Activated CD4-positive, alpha-beta T cell treated with anti-CD3 and anti-CD28 coated beads, Interleukin-2, amount 10 ng/mL, durations not matched to agents 7 days and 5 days (primary cell): ENCODE results near the gene POM121L2. TPM values are rescaled to one million over a fixed set of nuclear protein-coding genes. Genes with fewer than 3 reads are reported as not detected.

Experiments used
- CTCF ChIA-PET: fragments of 350-600 bp; sonication (Branson Sonifier 250); formaldehyde crosslinking; loops from one replicate; lab custom pipeline; 2021; ENCODE audit warnings: antibody characterized with exemption; lab: Charles Lee
- POLR2A ChIA-PET: fragments of 350-600 bp; sonication (Branson Sonifier 250); formaldehyde crosslinking; loops from one replicate; lab custom pipeline; 2021; ENCODE audit warnings: antibody characterized with exemption; lab: Charles Lee
- DNase-seq: peaks from one replicate; pipeline ENCODE4 v3.0.0-alpha.2; 2020
- H3K27ac Mint-ChIP-seq: one replicate; pipeline ENCODE4 v1.8.0; 2021; ENCODE audit warnings: mild to moderate bottlenecking, moderate library complexity, mixed read lengths
- H3K27me3 Mint-ChIP-seq: one replicate; pipeline ENCODE4 v1.8.0; 2021; ENCODE audit warnings: mixed read lengths
- H3K36me3 Mint-ChIP-seq: one replicate; pipeline ENCODE4 v1.8.0; 2021; ENCODE audit warnings: low read depth, mixed read lengths
- H3K4me1 Mint-ChIP-seq: one replicate; pipeline ENCODE4 v1.8.0; 2021; ENCODE audit warnings: mixed read lengths
- H3K4me3 Mint-ChIP-seq: one replicate; pipeline ENCODE4 v1.8.0; 2021; ENCODE audit warnings: mild to moderate bottlenecking, moderate library complexity, mixed read lengths
- H3K9me3 Mint-ChIP-seq: one replicate; pipeline ENCODE4 v1.8.0; 2021; ENCODE audit warnings: mixed read lengths
- total RNA-seq, 2 experiments: library from RNA; stranded (reverse); gene quantifications; one replicate each; pipeline ENCODE4 v1.2.3, GENCODE V29; 2021

Gene POM121L2
- total RNA-seq, 2 experiments from 2014 or later: not detected

DNA sequence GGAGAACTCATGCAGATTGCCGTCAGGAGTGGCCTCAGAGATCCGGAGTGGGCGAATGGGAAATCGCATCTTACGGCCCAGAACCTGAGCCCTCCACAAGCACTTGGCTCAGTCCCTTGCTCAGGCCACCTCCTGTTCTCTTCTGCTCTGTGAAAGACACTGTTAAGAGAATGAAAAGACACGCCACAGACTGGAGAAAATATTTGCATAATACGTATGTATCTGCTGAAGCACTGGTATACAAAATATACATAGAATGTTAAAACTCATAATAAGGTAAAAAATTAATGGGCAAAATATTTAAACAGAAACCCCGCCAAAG, 838 bp upstream of the POM121L2 start:
- peaks cover 79% of the 10 kb centered on the region for H3K27me3 Mint-ChIP-seq
- CTCF ChIA-PET: interaction anchor here (0.5 to 1.3 kb wide), 10 partner anchors 61 to 440 kb away, joined by 3 to 4 read pairs (median 3); no protein-coding TSS in a partner anchor
- DNase-seq: no peak
- POLR2A ChIA-PET: no interaction called here
- no peaks in the 10 kb centered on the region for H3K9me3 Mint-ChIP-seq
- H3K4me3 Mint-ChIP-seq: peak overlapping the region; percentile 74
- no peaks in the 10 kb centered on the region for H3K36me3 Mint-ChIP-seq
- peaks cover 12% of the 10 kb centered on the region for H3K4me1 Mint-ChIP-seq
- H3K27ac Mint-ChIP-seq: no peak overlapping the region

DNA sequence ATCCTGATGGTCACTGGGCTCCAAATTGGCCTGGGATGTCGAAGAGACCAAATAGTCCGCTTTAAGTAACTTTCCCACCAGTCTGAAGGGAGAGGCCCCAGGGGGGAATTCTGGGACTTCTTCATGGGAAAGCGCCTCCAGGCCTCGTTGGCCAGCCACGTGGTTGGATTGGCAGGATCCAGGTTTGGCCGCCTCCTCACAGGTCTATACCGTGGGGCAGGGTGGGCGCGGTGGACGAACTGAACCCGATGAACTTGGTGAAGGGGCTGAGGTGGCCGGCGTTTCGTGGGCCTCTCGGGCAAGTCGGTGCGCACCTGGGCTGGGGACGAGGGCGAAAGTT, 297 bp downstream of the POM121L2 start:
- peak overlapping the region; percentile 74 for H3K4me3 Mint-ChIP-seq
- no peaks in the 10 kb centered on the region for H3K36me3 Mint-ChIP-seq
- peaks cover 79% of the 10 kb centered on the region for H3K27me3 Mint-ChIP-seq
- H3K9me3 Mint-ChIP-seq: no peaks in the 10 kb centered on the region
- CTCF ChIA-PET: interaction anchor here (1.2 to 1.5 kb wide), 3 partner anchors 16 to 195 kb away, joined by 3 read pairs; no protein-coding TSS in a partner anchor
- H3K4me1 Mint-ChIP-seq: peaks cover 12% of the 10 kb centered on the region
- H3K27ac Mint-ChIP-seq: no peak overlapping the region
- DNase-seq: no peak
- POLR2A ChIA-PET: no interaction called here

DNA sequence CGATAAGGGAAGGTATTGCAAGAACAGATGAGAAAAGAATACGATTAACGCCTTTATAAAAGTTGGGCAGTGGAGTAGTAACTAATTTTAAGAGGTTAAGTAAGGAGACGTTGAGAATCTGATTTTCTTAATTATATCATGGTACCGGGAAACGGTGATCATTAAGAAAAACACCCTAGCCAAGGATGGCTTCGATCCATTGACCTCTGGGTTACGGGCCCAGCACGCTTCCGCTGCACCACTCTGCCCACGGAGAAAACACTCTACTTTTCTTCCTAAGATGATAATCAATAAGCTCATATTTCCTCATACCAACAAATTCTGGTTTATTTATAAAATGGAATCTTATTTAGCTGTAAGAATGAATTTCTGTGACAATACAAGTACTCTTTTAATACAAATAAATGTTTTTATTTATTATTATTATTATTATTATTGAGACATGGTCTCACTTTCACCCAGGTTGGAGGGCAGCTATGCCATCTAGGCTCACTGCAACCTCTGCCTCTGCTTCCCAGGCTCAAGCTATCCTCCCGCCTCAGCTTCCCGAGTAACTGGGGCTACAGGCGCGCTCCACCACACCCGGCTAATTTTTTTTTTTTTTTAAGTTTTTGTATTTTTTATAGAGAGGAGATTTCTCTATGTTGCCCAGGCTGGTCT, 8.3 kb downstream of the POM121L2 start:
- no peak overlapping the region for H3K27ac Mint-ChIP-seq
- no peak overlapping the region for H3K4me3 Mint-ChIP-seq
- no peak for DNase-seq
- peaks cover 61% of the 10 kb centered on the region for H3K27me3 Mint-ChIP-seq
- H3K4me1 Mint-ChIP-seq: no peaks in the 10 kb centered on the region
- peaks cover 2% of the 10 kb centered on the region for H3K36me3 Mint-ChIP-seq
- peaks cover 10% of the 10 kb centered on the region for H3K9me3 Mint-ChIP-seq
- POLR2A ChIA-PET: no interaction called here
- CTCF ChIA-PET: interaction anchor here (0.6 to 1.0 kb wide), 5 partner anchors 18 to 1753 kb away, joined by 3 to 6 read pairs (median 4); no protein-coding TSS in a partner anchor

DNA sequence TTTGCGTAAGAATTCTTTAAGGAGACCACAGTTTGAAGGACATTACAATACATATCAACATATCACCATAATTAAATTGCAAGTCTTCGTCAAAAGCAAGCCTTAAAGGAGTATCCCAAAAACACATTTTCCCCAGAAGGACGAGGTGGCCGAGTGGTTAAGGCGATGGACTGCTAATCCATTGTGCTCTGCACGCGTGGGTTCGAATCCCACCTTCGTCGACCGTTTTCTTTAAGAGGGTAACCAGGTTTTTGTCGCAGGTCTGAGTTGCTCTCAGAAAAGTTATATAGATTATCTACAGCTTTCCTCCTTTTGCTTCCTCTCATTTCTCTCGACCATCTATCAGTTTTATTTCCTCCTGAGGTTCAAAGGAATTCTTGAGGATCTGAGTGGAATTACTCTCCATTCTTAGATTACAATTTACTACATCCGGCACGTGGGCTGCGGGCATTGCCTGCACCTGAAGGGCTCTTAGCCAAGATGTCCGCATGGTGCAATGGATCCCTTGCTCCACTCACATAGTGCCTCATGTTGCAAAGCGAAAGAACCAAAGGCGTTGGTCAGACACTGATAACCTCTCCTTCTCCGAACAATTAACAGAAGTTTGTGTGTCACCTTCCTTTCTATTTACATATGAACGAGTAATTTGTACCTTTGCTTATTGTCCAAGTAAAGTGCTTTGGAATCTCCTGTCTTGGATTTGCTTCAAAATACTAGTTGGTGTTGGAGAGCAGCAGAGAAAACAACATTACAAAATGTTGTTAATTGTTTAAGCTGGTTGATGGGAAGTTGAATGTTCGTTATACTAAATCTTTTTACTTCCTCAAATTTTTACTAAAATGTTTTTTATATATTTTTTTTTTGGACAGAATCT, 14.0 kb downstream of the POM121L2 start:
- H3K27me3 Mint-ChIP-seq: peaks cover 72% of the 10 kb centered on the region
- H3K27ac Mint-ChIP-seq: no peak overlapping the region
- CTCF ChIA-PET: interaction anchor here (0.7 kb wide), 2 partner anchors 20 to 378 kb away, joined by 3 to 4 read pairs; no protein-coding TSS in a partner anchor
- peaks cover 30% of the 10 kb centered on the region for H3K9me3 Mint-ChIP-seq
- peaks cover 9% of the 10 kb centered on the region for H3K36me3 Mint-ChIP-seq
- DNase-seq: no peak
- POLR2A ChIA-PET: no interaction called here
- no peak overlapping the region for H3K4me3 Mint-ChIP-seq
- peaks cover 8% of the 10 kb centered on the region for H3K4me1 Mint-ChIP-seq

DNA sequence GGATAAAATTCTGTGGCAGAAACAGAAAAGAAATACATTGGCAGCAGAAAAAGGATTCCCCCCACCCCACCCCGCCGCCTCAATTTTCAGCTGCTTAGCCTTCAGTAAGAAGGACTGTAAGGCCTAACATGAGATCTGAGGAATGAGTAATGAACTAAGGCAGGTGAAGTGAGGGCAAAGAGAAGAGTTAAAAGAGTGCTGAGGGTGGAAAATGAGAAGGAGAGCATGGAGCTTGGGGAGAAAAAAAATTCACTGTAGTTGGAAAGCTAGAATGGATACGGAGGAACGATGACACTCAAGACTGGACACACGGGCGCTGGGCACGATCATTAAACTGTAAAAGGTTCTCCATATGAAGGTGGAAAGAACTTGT, 14.6 kb downstream of the POM121L2 start:
- Mint-ChIP-seq H3K36me3 (peaks cover 7% of the 10 kb centered on the region), H3K4me3 (no peak overlapping the region)
- CTCF ChIA-PET: interaction anchor here (0.7 kb wide), 1 partner anchor 379 kb away, joined by 4 read pairs; no protein-coding TSS in a partner anchor

DNA sequence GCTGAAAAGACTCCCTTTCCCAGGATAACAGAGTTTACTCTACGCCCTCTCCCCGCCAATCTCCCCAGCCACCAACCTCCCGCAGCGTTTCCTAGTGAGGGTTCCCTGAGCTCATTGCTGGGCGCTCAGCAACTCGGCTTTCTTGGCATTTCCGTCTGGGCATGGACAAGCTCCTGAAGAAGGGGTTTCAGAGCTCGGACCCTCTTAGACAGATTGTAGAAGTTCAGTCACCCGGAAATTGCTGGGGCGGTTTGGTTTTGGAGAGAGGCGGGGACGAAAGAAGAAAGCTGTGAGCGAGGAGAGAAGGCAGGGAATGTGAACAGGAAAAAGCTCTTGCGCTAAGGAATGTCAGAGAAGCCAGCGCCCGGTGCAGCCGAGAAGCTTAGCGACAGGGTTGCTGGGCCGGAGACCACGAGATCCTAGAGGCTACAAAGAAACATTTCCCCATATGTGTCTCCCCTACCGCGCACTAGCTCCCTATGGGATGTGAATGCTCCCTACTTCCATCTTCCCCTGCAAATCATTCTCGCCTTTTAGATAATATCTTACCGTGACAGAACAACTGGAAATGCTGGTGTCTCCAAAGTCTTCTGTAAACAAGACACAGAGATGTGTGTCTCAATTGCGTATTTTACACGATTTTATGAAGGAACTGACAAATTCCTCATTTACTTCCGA, 15.8 kb downstream of the POM121L2 start:
- peaks cover 8% of the 10 kb centered on the region for H3K4me1 Mint-ChIP-seq
- ChIA-PET POLR2A (no interaction called here), CTCF (interaction anchor here (0.8 to 1.2 kb wide), 2 partner anchors 11 to 15 kb away, joined by 3 read pairs; no protein-coding TSS in a partner anchor)
- no peak overlapping the region for H3K27ac Mint-ChIP-seq
- no peak for DNase-seq
- H3K36me3 Mint-ChIP-seq: peaks cover 7% of the 10 kb centered on the region
- peaks cover 29% of the 10 kb centered on the region for H3K9me3 Mint-ChIP-seq
- no peak overlapping the region for H3K4me3 Mint-ChIP-seq
- H3K27me3 Mint-ChIP-seq: peaks cover 72% of the 10 kb centered on the region

More for the DNA sequence above, 14.6 kb downstream of the POM121L2 start:
- peaks cover 68% of the 10 kb centered on the region for H3K27me3 Mint-ChIP-seq
- POLR2A ChIA-PET: no interaction called here
- peaks cover 26% of the 10 kb centered on the region for H3K9me3 Mint-ChIP-seq
- peak overlapping the region; percentile 68 for H3K27ac Mint-ChIP-seq
- DNase-seq: no peak
- peaks cover 8% of the 10 kb centered on the region for H3K4me1 Mint-ChIP-seq

DNA sequence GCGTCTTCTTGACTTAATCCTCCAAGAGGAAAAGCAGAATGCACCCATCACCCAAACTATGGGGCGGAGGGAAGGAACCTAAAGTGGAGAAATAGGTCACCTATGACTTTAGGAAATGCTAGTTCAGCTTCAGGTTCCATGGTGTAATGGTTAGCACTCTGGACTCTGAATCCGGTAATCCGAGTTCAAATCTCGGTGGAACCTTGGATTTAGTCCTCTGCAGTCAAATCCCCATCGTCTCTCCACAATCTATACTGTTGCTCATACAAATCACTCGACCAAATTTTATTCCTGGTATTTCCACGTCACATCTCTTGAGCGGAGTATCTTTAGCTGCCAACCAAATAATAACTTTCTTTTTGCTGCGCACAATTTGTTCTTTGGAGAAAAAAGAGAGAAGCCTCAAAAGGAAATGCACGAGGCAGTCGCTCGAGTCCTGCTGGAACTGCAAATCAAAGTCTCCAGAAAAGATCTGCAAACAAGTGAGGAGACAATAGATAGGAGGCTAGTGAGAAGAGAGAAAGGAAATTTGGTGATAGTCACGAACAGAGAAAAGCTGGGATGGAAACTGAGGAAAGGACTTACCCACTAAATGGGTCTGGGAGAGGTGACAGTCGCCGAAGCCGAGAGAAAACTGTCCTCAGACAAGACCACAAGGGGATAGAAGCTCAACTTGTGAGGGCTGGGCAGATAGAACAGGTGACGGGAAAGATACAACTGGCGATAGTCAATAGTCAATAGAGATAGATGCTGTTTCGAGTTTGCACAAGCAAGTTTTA, 16.6 kb downstream of the POM121L2 start:
- ChIA-PET CTCF (interaction anchor here (0.8 to 1.2 kb wide), 2 partner anchors 11 to 16 kb away, joined by 3 read pairs; no protein-coding TSS in a partner anchor), POLR2A (no interaction called here)
- H3K4me3 Mint-ChIP-seq: peak overlapping the region; percentile 4
- peaks cover 11% of the 10 kb centered on the region for H3K4me1 Mint-ChIP-seq
- no peak for DNase-seq
- H3K27ac Mint-ChIP-seq: peak overlapping the region; percentile 11
- peaks cover 7% of the 10 kb centered on the region for H3K36me3 Mint-ChIP-seq
- H3K27me3 Mint-ChIP-seq: peaks cover 76% of the 10 kb centered on the region
- H3K9me3 Mint-ChIP-seq: peaks cover 35% of the 10 kb centered on the region

DNA sequence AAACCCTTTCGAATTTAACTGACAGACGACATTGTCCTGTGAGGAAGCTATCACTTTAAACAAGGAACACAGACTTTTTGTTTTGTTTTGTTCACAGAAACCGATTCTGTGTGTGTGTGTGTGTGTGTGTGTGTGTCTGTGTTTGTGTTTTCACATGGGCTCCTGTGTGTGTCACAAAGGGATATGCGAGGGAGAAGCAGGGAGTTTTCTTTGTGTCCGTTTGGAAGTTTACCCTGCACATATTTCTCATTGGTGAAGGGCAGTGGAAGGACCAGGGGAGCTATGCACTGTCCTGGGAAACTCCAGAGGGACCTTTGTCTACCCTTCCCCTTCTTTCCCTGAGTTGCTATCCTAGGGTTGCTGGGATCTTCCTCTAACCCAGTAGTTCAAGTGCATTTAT, 17.7 kb downstream of the POM121L2 start:
- Mint-ChIP-seq H3K9me3 (peaks cover 40% of the 10 kb centered on the region), H3K27ac (no peak overlapping the region), H3K4me1 (peaks cover 11% of the 10 kb centered on the region), H3K36me3 (peaks cover 11% of the 10 kb centered on the region), H3K27me3 (peaks cover 78% of the 10 kb centered on the region), H3K4me3 (no peak overlapping the region)
- DNase-seq: no peak
- CTCF ChIA-PET: interaction anchor here (0.6 to 1.2 kb wide), 2 partner anchors 11 to 23 kb away, joined by 3 read pairs; no protein-coding TSS in a partner anchor
- POLR2A ChIA-PET: no interaction called here

DNA sequence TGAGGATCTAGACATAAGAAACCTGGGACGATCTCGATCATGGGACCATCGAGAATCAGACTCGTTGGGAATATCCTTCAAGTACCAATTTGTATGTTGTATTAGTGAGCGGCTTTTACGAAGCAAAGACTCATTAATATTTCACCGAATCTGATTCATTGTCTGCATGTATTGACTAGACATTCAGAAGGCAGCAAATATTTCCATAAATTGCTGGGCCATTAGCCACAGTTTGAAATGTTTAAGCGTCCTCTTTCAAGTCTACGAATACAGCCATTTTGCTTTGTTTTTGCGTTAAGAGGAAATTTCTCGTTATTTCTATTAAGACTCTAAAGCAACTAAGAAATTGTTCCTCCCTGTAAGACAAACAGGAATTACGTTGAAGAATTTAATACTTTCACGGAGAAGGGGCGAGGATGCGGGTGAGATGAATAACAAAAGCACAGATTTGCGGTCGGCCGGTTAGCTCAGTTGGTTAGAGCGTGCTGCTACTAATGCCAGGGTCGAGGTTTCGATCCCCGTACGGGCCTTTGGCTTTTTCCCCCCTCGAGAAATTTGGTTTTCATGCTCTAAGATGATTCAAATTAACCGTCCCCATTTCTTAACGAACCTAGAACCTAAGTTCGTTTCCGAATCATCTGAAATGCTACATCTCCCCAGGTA, 18.5 kb downstream of the POM121L2 start:
- DNase-seq: no peak
- H3K4me3 Mint-ChIP-seq: no peak overlapping the region
- no peak overlapping the region for H3K27ac Mint-ChIP-seq
- peaks cover 84% of the 10 kb centered on the region for H3K27me3 Mint-ChIP-seq
- H3K4me1 Mint-ChIP-seq: peaks cover 11% of the 10 kb centered on the region
- peaks cover 40% of the 10 kb centered on the region for H3K9me3 Mint-ChIP-seq
- H3K36me3 Mint-ChIP-seq: peaks cover 13% of the 10 kb centered on the region
- POLR2A ChIA-PET: no interaction called here
- CTCF ChIA-PET: interaction anchor here (1.2 kb wide), 1 partner anchor 10 kb away, joined by 3 read pairs; no protein-coding TSS in a partner anchor

DNA sequence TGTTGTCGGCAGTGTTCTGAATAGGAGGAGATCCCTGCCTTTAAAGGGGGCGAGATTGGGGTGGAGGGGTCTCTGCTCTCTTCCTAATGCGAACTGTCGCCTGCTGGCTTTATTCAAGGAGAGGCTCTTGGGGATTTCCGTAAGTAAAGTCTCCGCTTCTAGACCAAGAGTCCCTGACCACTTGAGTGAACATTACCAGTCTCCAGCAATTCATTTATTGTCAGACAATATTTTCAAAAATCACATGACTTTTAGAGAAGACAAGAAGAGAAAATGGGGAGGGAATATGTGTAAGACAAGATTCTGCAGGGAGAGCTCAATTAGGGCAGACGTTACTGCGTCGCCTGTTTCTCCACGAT, 21.2 kb downstream of the POM121L2 start:
- Mint-ChIP-seq H3K4me3 (no peak overlapping the region), H3K4me1 (peaks cover 9% of the 10 kb centered on the region), H3K27me3 (peaks cover 84% of the 10 kb centered on the region), H3K27ac (no peak overlapping the region), H3K9me3 (peaks cover 41% of the 10 kb centered on the region), H3K36me3 (peaks cover 18% of the 10 kb centered on the region)
- ChIA-PET POLR2A (no interaction called here), CTCF (interaction anchor here (0.6 to 0.7 kb wide), 2 partner anchors 88 to 157 kb away, joined by 3 to 4 read pairs; no protein-coding TSS in a partner anchor)
- DNase-seq: no peak

DNA sequence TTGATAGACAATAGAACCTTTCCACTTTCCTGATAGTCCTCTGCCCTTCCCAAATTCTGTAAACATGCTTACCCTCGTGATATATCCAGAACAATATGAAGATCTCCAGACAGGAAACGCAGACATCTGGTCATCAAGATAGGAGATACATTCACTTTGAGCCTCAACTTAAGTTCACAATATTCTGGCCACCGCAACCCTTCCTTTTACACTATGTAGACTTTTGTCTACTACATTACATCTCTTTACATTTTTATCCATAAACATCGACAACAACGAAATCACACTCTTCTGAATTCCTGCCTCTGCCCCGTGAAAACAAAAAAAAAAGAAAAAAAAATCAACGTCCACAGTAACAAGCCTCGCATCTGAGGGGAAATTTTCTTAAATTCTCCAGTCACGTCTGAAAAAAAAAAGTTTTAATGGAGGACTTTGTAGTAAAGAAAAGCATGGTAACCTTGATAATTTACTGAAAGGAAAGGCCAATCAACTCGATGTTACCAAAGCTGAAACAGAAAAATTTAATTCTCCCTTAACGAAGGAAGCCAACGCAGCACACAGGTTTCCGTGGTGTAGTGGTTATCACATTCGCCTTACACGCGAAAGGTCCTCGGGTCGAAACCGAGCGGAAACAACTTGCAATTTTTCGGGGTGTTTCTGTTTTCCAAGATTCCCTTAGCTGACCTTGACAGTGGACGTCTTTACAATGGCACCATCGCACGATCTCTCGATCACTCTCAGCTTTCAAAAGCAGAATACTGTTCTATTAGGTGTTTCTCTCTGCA, 21.8 kb downstream of the POM121L2 start:
- CTCF ChIA-PET: interaction anchor here (0.6 to 0.7 kb wide), 2 partner anchors 87 to 156 kb away, joined by 3 to 4 read pairs; no protein-coding TSS in a partner anchor
- peaks cover 5% of the 10 kb centered on the region for H3K4me1 Mint-ChIP-seq
- no peak overlapping the region for H3K4me3 Mint-ChIP-seq
- H3K27me3 Mint-ChIP-seq: peaks cover 84% of the 10 kb centered on the region
- peaks cover 38% of the 10 kb centered on the region for H3K9me3 Mint-ChIP-seq
- H3K36me3 Mint-ChIP-seq: peaks cover 13% of the 10 kb centered on the region
- POLR2A ChIA-PET: no interaction called here
- H3K27ac Mint-ChIP-seq: no peak overlapping the region
- DNase-seq: no peak
